GM12878 (cell line): ENCODE data around the gene ADD1. TPM values are rescaled to one million over a fixed set of nuclear protein-coding genes. Genes with fewer than 3 reads are reported as not detected.

ENCODE experiments used
- ATAC-seq: fragments of 200-7000 bp; cut with Tn5 transposase; 3 replicates; pipeline ENCODE4 v1.9.1; 2020; ENCODE audit warnings: mild to moderate bottlenecking, moderate library complexity
- BruUV-seq: library from RNA; stranded (reverse); fragments of 400-500 nt; replicated peaks from 2 replicates; lab custom pipeline; 2021; lab: Mats Ljungman, UMichigan
- CTCF ChIA-PET: fragments of 300-600 bp; sonication (Branson Sonifier 250); formaldehyde crosslinking; extraction: SDS; loops from one replicate; lab custom pipeline; 2021; ENCODE audit warnings: inconsistent platforms; lab: Yijun Ruan, JAX
- POLR2A ChIA-PET: fragments of 350-600 bp; formaldehyde crosslinking; extraction: SDS; loops from one replicate; lab custom pipeline; 2021; ENCODE audit warnings: inconsistent platforms; lab: Charles Lee
- RAD21 ChIA-PET: fragments of 300-600 bp; sonication (Branson Sonifier 250); formaldehyde crosslinking; loops from one replicate; lab custom pipeline; 2023; ENCODE audit warnings: antibody characterized with exemption; ENCODE audit not compliant: unreplicated experiment; lab: Charles Lee
- SMC1A ChIA-PET: fragments of 300-600 bp; sonication (Branson Sonifier 250); formaldehyde crosslinking; loops from one replicate; lab custom pipeline; 2023; ENCODE audit not compliant: unreplicated experiment, uncharacterized antibody; lab: Charles Lee
- DNase-seq: peaks from one replicate; pipeline ENCODE4 v3.0.0-alpha.2; 2011; ENCODE audit warnings: low read depth, low spot score
- FAIRE-seq: peaks from 3 replicates; lab custom pipeline; 2011; peaks lifted over from hg19 to GRCh38; lab: Jason Lieb, UNC
- H2AFZ ChIP-seq: 2 replicates; pipeline ENCODE4 v1.6.0; 2011; ENCODE audit warnings: low read depth, low read length, control low read depth; ENCODE audit not compliant: control insufficient read depth
- H3K27ac ChIP-seq: 2 replicates; pipeline ENCODE4 v1.5.1; 2011; ENCODE audit warnings: control low read depth; ENCODE audit not compliant: control insufficient read depth, insufficient read depth
- H3K27me3 ChIP-seq, 2 experiments: replicated peaks in 1 of 2; 2 replicates each; pipeline versions ENCODE4 v1.6.0 to v1.6.1; 2011; ENCODE audit warnings: low read length in 1 of 2; ENCODE audit not compliant: control insufficient read depth in 2 of 2, insufficient read depth in 2 of 2
- H3K36me3 ChIP-seq, 2 experiments: 2 replicates each; pipeline ENCODE4 v1.5.1; 2011; ENCODE audit warnings: low read length in 1 of 2; ENCODE audit not compliant: control insufficient read depth in 2 of 2, insufficient read depth in 2 of 2
- H3K4me1 ChIP-seq: 2 replicates; pipeline ENCODE4 v1.6.1; 2011; ENCODE audit warnings: mild to moderate bottlenecking, low read length, moderate library complexity, mixed read lengths; ENCODE audit not compliant: control insufficient read depth, insufficient read depth
- H3K4me2 ChIP-seq: 2 replicates; pipeline ENCODE4 v1.6.0; 2011; ENCODE audit warnings: control low read depth; ENCODE audit not compliant: control insufficient read depth, insufficient read depth
- H3K4me3 ChIP-seq: fragments of 200-600 bp; sonication (generic); 2 replicates; pipeline ENCODE4 v1.5.1; 2016
- H3K79me2 ChIP-seq: 2 replicates; pipeline ENCODE4 v1.6.0; 2011; ENCODE audit warnings: low read length; ENCODE audit not compliant: control insufficient read depth, insufficient read depth
- H3K9ac ChIP-seq: 2 replicates; pipeline ENCODE4 v1.8.0; 2011; ENCODE audit warnings: low read length, control low read depth, mixed read lengths; ENCODE audit not compliant: control insufficient read depth, insufficient read depth
- H3K9me3 ChIP-seq: replicated peaks from 3 replicates; pipeline ENCODE4 v1.5.1; 2011; ENCODE audit warnings: mild to moderate bottlenecking, low read length; ENCODE audit not compliant: control insufficient read depth, insufficient read depth
- H4K20me1 ChIP-seq: 2 replicates; pipeline ENCODE4 v1.6.0; 2011; ENCODE audit not compliant: control insufficient read depth, insufficient read depth
- JUNB ChIP-seq: IDR thresholded peaks from 2 replicates; pipeline ENCODE4 v1.6.1; 2016; ENCODE audit warnings: antibody characterized with exemption, mild to moderate bottlenecking
- YY1 ChIP-seq: IDR thresholded peaks from 2 replicates; pipeline ENCODE4 v1.6.1; 2011; ENCODE audit warnings: low read depth, mild to moderate bottlenecking, low read length
- ZNF207 ChIP-seq: fragments of 450-650 bp; IDR thresholded peaks from 2 replicates; pipeline ENCODE4 v1.6.1; 2014; ENCODE audit warnings: antibody characterized with exemption, mild to moderate bottlenecking, borderline replicate concordance
- WGBS: methylation state at CpG from one replicate; pipeline ENCODE4 v1.1.6; 2016; ENCODE audit warnings: low lambda C conversion rate; ENCODE audit not compliant: insufficient replicate concordance, insufficient coverage; ENCODE audit errors: missing lambda C conversion rate; 5-methylcytosine and 5-hydroxymethylcytosine counted together
- in situ Hi-C: fragments of 300-500 bp; cut with MboI; formaldehyde crosslinking; loops from 9 replicates; pipeline ENCODE4 v1.14.3; 2018; ENCODE audit warnings: mixed read lengths
- intact Hi-C: fragments of 100-400 bp; cut with micrococcal nuclease; formaldehyde crosslinking; loops from one replicate; pipeline ENCODE4 v1.14.2; 2022; ENCODE audit not compliant: unreplicated experiment
- polyA plus RNA-seq, 11 experiments: library from polyadenylated mRNA; depleted of rRNA in 4 of 11; unstranded in 6 of 11; stranded (reverse) in 5 of 11; fragments of >200 nt; fragmentation: Nextera tagmentation in 4 of 11; fragmentation: Illumina TruSeq in 1 of 11; extraction: Ambion mirVana in 4 of 11; extraction: Trizol in 1 of 11; gene quantifications; 1 replicate in 1 of 11; 2 replicates in 10 of 11; pipeline versions ENCODE4 v1.2.1 to v1.2.3, GENCODE V29; 2011 to 2016; ENCODE audit warnings: inconsistent platforms in 2 of 11, missing spikeins in 2 of 11, low read depth in 1 of 11
- total RNA-seq, 4 experiments: library from RNA; depleted of rRNA in 3 of 4; stranded (reverse); fragments of >200 nt in 3 of 4; fragmentation: Illumina TruSeq in 1 of 4; extraction: Trizol in 1 of 4; gene quantifications; 2 replicates each; pipeline versions ENCODE4 v1.2.1 to v1.2.3, GENCODE V29; 2013 to 2021
- TF ChIP-seq, protein P1 (sequence below): fragments of 150-350 bp; IDR thresholded peaks from 2 replicates; pipeline ENCODE4 v1.6.1; 2014; ENCODE audit warnings: mild to moderate bottlenecking, low read depth, low read length
- TF ChIP-seq, protein P2 (sequence below): fragments of 450-650 bp; conservative IDR thresholded peaks from 2 replicates; pipeline ENCODE4 v1.6.1; 2017; ENCODE audit warnings: mild to moderate bottlenecking, moderate library complexity
- TF ChIP-seq, protein P3 (sequence below): fragments of 450-650 bp; IDR thresholded peaks from 2 replicates; pipeline ENCODE4 v1.6.1; 2016; ENCODE audit warnings: mild to moderate bottlenecking

ADD1 gene
- total and polyA plus RNA-seq, 10 of the 15 experiments (the other 5 are each of a cell fraction or from before 2014, with no cell fraction given) = 21.6 to 182 (median 105) TPM

DNA sequence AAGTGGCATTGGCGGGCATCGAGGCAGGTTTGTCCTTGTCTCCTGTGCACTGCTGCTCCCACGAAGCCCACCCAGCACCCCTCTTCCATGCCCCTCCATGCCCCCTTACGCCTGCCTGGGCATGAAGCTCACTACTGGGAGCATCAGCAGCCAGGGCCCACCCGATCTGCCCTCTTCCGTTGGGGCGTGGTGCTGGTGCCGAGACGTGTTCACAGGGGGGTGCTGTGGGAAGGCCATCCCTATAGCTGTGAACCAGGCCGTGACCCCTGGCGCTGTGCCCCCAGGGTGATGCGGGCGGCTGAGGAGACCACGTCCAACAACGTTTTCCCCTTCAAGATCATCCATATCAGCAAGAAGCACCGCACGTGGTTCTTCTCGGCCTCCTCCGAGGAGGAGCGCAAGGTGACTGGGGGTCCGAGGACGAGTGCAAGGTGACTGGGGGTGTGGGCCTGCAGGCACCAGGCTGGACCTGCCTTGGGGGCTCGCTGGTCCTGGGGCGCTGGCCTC lies 19.3 kb upstream of the ADD1 start:
- Histone ChIP-seq H3K4me3 (no peak overlapping the region), H3K9ac (no peak overlapping the region), H4K20me1 (peaks cover 6% of the 10 kb centered on the region; the same call in 1 of the 2 replicates), H3K9me3 (no peaks in the 10 kb centered on the region), H2AFZ (no peak overlapping the region), H3K27me3 (no peaks in the 10 kb centered on the region), H3K79me2 (peaks cover 7% of the 10 kb centered on the region), H3K4me2 (no peak overlapping the region), H3K36me3 (peaks cover 0 to 48% of the 10 kb centered on the region in 2 experiments; a peak in 3 of 4 replicates), H3K27ac (no peak overlapping the region), H3K4me1 (0 out of 2 replicates have a peak, but pooled peaks cover 3% of the 10 kb centered on the region)
- SMC1A ChIA-PET = no interaction called here
- CTCF ChIA-PET = no interaction called here
- in situ Hi-C loops = no loop called here
- WGBS = 96% methylated on average over 23 of the region's 24 CpGs
- POLR2A ChIA-PET = no interaction called here
- no peak for ATAC-seq
- RAD21 ChIA-PET = no interaction called here
- FAIRE-seq = no peak
- intact Hi-C loops = no loop called here
- no peak for DNase-seq
- TF ChIP-seq, protein P1, sequence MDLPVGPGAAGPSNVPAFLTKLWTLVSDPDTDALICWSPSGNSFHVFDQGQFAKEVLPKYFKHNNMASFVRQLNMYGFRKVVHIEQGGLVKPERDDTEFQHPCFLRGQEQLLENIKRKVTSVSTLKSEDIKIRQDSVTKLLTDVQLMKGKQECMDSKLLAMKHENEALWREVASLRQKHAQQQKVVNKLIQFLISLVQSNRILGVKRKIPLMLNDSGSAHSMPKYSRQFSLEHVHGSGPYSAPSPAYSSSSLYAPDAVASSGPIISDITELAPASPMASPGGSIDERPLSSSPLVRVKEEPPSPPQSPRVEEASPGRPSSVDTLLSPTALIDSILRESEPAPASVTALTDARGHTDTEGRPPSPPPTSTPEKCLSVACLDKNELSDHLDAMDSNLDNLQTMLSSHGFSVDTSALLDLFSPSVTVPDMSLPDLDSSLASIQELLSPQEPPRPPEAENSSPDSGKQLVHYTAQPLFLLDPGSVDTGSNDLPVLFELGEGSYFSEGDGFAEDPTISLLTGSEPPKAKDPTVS = no peak
- TF ChIP-seq YY1 = no peak
- no TSS peak for BruUV-seq

DNA sequence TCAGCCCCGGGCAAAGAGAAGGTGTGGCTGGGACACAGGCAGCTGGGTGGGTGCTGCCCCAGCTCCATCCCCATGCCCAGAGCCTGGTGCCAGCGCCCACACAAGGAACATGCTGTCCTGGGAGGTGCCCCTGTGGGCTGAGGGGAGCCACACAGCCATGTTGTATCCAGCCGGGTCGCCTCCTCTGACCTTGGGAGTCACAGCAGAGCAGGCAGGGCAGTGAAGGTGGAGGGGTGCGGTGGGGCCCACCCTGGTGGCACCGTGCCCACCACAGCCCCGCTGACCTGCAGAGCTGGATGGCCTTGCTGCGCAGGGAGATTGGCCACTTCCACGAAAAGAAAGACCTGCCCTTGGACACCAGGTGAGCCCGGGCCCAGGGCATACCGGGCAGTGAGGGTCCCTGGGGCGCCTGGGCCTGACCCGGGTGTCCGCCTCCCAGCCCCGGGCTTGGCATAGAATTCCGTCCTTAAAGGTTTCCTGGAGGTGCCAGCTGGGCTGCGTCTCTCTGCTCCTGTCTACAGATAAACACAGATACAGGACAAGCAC lies 18.7 kb upstream of the ADD1 start:
- Histone ChIP-seq H3K4me3 (no peak overlapping the region), H3K9ac (no peak overlapping the region), H3K4me1 (no peaks in the 10 kb centered on the region), H3K27me3 (no peaks in the 10 kb centered on the region), H3K27ac (no peak overlapping the region), H2AFZ (no peak overlapping the region), H3K79me2 (peaks cover 2% of the 10 kb centered on the region), H3K36me3 (peaks cover 0 to 48% of the 10 kb centered on the region in 2 experiments; a peak in 3 of 4 replicates), H4K20me1 (peaks cover under 1% of the 10 kb centered on the region; the same call in 1 of the 2 replicates), H3K9me3 (no peaks in the 10 kb centered on the region), H3K4me2 (no peak overlapping the region)
- intact Hi-C loops = no loop called here
- WGBS = over 99% methylated on average over 13 of the region's 17 CpGs
- no peak for DNase-seq
- ChIA-PET POLR2A (no interaction called here), CTCF (no interaction called here), RAD21 (no interaction called here), SMC1A (no interaction called here)
- no peak for FAIRE-seq
- no TSS peak for BruUV-seq
- TF ChIP-seq, protein P2, sequence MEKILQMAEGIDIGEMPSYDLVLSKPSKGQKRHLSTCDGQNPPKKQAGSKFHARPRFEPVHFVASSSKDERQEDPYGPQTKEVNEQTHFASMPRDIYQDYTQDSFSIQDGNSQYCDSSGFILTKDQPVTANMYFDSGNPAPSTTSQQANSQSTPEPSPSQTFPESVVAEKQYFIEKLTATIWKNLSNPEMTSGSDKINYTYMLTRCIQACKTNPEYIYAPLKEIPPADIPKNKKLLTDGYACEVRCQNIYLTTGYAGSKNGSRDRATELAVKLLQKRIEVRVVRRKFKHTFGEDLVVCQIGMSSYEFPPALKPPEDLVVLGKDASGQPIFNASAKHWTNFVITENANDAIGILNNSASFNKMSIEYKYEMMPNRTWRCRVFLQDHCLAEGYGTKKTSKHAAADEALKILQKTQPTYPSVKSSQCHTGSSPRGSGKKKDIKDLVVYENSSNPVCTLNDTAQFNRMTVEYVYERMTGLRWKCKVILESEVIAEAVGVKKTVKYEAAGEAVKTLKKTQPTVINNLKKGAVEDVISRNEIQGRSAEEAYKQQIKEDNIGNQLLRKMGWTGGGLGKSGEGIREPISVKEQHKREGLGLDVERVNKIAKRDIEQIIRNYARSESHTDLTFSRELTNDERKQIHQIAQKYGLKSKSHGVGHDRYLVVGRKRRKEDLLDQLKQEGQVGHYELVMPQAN = no peak
- TF ChIP-seq, protein P3, sequence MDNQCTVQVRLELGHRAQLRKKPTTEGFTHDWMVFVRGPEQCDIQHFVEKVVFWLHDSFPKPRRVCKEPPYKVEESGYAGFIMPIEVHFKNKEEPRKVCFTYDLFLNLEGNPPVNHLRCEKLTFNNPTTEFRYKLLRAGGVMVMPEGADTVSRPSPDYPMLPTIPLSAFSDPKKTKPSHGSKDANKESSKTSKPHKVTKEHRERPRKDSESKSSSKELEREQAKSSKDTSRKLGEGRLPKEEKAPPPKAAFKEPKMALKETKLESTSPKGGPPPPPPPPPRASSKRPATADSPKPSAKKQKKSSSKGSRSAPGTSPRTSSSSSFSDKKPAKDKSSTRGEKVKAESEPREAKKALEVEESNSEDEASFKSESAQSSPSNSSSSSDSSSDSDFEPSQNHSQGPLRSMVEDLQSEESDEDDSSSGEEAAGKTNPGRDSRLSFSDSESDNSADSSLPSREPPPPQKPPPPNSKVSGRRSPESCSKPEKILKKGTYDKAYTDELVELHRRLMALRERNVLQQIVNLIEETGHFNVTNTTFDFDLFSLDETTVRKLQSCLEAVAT = no peak
- TF ChIP-seq JUNB = no peak
- TF ChIP-seq ZNF207 = no peak
- in situ Hi-C loops = no loop called here
- no peak for ATAC-seq
